Astrocyte (in vitro differentiated cells and primary cell): ENCODE results near the gene GRIK3. TPM values are rescaled to one million over a fixed set of nuclear protein-coding genes. Genes with fewer than 3 reads are reported as not detected.

Experiments
- DNase-seq: peaks from one replicate; pipeline ENCODE4 v3.0.0-alpha.2; 2010; ENCODE audit warnings: low read depth
- FAIRE-seq: peaks from 2 replicates; lab custom pipeline; 2011; peaks lifted over from hg19 to GRCh38; lab: Jason Lieb, UNC
- H2AFZ ChIP-seq: 2 replicates; pipeline ENCODE4 v1.6.0; 2012; ENCODE audit warnings: low read depth, low read length, inconsistent platforms
- H3K27ac ChIP-seq: 2 replicates; pipeline ENCODE4 v1.5.1; 2011; ENCODE audit warnings: low read depth, low read length, inconsistent platforms
- H3K27me3 ChIP-seq: 2 replicates; pipeline ENCODE4 v1.6.0; 2011; ENCODE audit warnings: low read length, inconsistent platforms; ENCODE audit not compliant: insufficient read depth
- H3K36me3 ChIP-seq: 2 replicates; pipeline ENCODE4 v1.5.1; 2011; ENCODE audit warnings: low read length, inconsistent platforms; ENCODE audit not compliant: insufficient read depth
- H3K4me1 ChIP-seq: 2 replicates; pipeline ENCODE4 v1.5.1; 2011; ENCODE audit warnings: low read length, inconsistent platforms; ENCODE audit not compliant: insufficient read depth
- H3K4me2 ChIP-seq: 2 replicates; pipeline ENCODE4 v1.6.0; 2012; ENCODE audit warnings: low read length, inconsistent platforms
- H3K4me3 ChIP-seq: 2 replicates; pipeline ENCODE4 v1.5.1; 2011; ENCODE audit warnings: low read depth, mild to moderate bottlenecking, low read length, inconsistent platforms; ENCODE audit not compliant: insufficient read depth
- H3K79me2 ChIP-seq: 2 replicates; pipeline ENCODE4 v1.6.0; 2012; ENCODE audit warnings: mild to moderate bottlenecking, low read length, inconsistent platforms; ENCODE audit not compliant: insufficient read depth
- H3K9ac ChIP-seq: 2 replicates; pipeline ENCODE4 v1.6.0; 2012; ENCODE audit warnings: mild to moderate bottlenecking, low read length, inconsistent platforms
- H3K9me3 ChIP-seq: 2 replicates; pipeline ENCODE4 v1.5.1; 2012; ENCODE audit warnings: low read depth, mild to moderate bottlenecking, low read length, inconsistent platforms; ENCODE audit not compliant: insufficient read depth
- H4K20me1 ChIP-seq: 2 replicates; pipeline ENCODE4 v1.6.0; 2012; ENCODE audit warnings: low read length, inconsistent platforms; ENCODE audit not compliant: insufficient read depth
- H3K27ac Mint-ChIP-seq: one replicate; pipeline ENCODE4 v1.8.0; 2021; ENCODE audit warnings: mild to moderate bottlenecking, mixed read lengths; ENCODE audit not compliant: unreplicated experiment
- H3K27me3 Mint-ChIP-seq: one replicate; pipeline ENCODE4 v1.8.0; 2021; ENCODE audit warnings: low read depth, mixed read lengths; ENCODE audit not compliant: unreplicated experiment
- H3K36me3 Mint-ChIP-seq: one replicate; pipeline ENCODE4 v1.8.0; 2021; ENCODE audit warnings: low read depth, mixed read lengths; ENCODE audit not compliant: unreplicated experiment
- H3K4me1 Mint-ChIP-seq: one replicate; pipeline ENCODE4 v1.8.0; 2021; ENCODE audit warnings: low read depth, mixed read lengths; ENCODE audit not compliant: unreplicated experiment
- H3K4me3 Mint-ChIP-seq: one replicate; pipeline ENCODE4 v1.8.0; 2021; ENCODE audit warnings: mild to moderate bottlenecking, moderate library complexity, mixed read lengths; ENCODE audit not compliant: unreplicated experiment
- H3K9me3 Mint-ChIP-seq: one replicate; pipeline ENCODE4 v1.8.0; 2021; ENCODE audit warnings: mild to moderate bottlenecking, mixed read lengths; ENCODE audit not compliant: unreplicated experiment
- EZH2 ChIP-seq: IDR thresholded peaks from 2 replicates; pipeline ENCODE4 v1.6.1; 2012; ENCODE audit warnings: mild to moderate bottlenecking, low read length, inconsistent platforms; ENCODE audit not compliant: insufficient read depth
- total RNA-seq: library from RNA; stranded (reverse); gene quantifications from 2 replicates; pipeline ENCODE4 v1.2.1, GENCODE V29; 2021
- TF ChIP-seq, protein P1 (sequence below): IDR thresholded peaks from 2 replicates; pipeline ENCODE4 v1.5.1; 2011; ENCODE audit warnings: low read depth, mild to moderate bottlenecking, inconsistent platforms, low read length, moderate library complexity; ENCODE audit not compliant: insufficient read depth

GRIK3 gene
- total RNA-seq, 1 donor from 2014 or later: 0.16 TPM

GRCh38 chr1:36953061-36953460 lies 81.3 kb downstream of the GRIK3 start:
- Histone ChIP-seq H3K4me2 (no peak overlapping the region), H3K27me3 (no peaks in the 10 kb centered on the region), H3K4me3 (no peak overlapping the region), H3K79me2 (no peaks in the 10 kb centered on the region), H3K36me3 (no peaks in the 10 kb centered on the region), H3K27ac (no peak overlapping the region), H4K20me1 (no peaks in the 10 kb centered on the region), H3K9ac (no peak overlapping the region), H3K4me1 (no peaks in the 10 kb centered on the region), H2AFZ (no peak overlapping the region), H3K9me3 (no peaks in the 10 kb centered on the region)
- Mint-ChIP-seq H3K27ac (no peak overlapping the region), H3K36me3 (no peaks in the 10 kb centered on the region), H3K4me1 (no peaks in the 10 kb centered on the region), H3K4me3 (no peak overlapping the region), H3K9me3 (peaks cover 2% of the 10 kb centered on the region), H3K27me3 (peaks cover 72% of the 10 kb centered on the region)
- no peak for TF ChIP-seq EZH2
- TF ChIP-seq, protein P1, sequence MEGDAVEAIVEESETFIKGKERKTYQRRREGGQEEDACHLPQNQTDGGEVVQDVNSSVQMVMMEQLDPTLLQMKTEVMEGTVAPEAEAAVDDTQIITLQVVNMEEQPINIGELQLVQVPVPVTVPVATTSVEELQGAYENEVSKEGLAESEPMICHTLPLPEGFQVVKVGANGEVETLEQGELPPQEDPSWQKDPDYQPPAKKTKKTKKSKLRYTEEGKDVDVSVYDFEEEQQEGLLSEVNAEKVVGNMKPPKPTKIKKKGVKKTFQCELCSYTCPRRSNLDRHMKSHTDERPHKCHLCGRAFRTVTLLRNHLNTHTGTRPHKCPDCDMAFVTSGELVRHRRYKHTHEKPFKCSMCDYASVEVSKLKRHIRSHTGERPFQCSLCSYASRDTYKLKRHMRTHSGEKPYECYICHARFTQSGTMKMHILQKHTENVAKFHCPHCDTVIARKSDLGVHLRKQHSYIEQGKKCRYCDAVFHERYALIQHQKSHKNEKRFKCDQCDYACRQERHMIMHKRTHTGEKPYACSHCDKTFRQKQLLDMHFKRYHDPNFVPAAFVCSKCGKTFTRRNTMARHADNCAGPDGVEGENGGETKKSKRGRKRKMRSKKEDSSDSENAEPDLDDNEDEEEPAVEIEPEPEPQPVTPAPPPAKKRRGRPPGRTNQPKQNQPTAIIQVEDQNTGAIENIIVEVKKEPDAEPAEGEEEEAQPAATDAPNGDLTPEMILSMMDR: no peak
- DNase-seq: no peak
- FAIRE-seq: no peak

GRCh38 chr1:36951761-36952160 lies 82.6 kb downstream of the GRIK3 start:
- no peak for DNase-seq
- FAIRE-seq: no peak

DNA sequence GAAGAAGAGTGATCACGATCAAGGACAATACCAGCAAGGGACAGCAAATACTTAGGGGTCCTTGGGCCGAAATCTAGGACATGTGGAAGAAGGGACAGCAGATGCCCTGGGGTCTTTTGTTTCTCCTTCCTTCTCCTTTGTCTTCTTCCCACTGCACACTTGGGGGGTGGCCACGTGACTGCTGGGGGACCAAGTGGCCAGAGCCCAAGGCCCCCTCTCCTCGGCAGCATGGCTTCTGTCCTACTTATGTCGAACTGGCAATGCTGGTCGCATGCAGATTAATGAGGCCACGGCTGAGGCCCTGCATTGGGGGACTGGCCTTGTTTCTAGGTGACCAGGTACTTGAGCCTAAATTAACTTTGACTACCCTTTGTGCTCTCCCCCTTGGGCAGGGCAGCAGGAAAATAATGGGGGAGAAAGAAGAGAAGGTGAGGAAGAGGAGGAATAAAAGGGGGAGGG lies 83.0 kb downstream of the GRIK3 start:
- no peaks in the 10 kb centered on the region for H3K36me3 Mint-ChIP-seq
- H3K9me3 ChIP-seq: no peaks in the 10 kb centered on the region
- no peak for DNase-seq
- no peaks in the 10 kb centered on the region for H3K4me1 Mint-ChIP-seq
- no peaks in the 10 kb centered on the region for H4K20me1 ChIP-seq
- H3K27ac ChIP-seq: no peak overlapping the region
- no peaks in the 10 kb centered on the region for H3K36me3 ChIP-seq
- H3K79me2 ChIP-seq: no peaks in the 10 kb centered on the region
- H3K9ac ChIP-seq: no peak overlapping the region
- FAIRE-seq: no peak
- H3K4me3 Mint-ChIP-seq: no peak overlapping the region
- TF ChIP-seq, protein P1: no peak
- TF ChIP-seq EZH2: no peak
- H3K4me1 ChIP-seq: no peaks in the 10 kb centered on the region
- peaks cover 2% of the 10 kb centered on the region for H3K9me3 Mint-ChIP-seq
- H3K4me2 ChIP-seq: no peak overlapping the region
- no peak overlapping the region for H2AFZ ChIP-seq
- no peak overlapping the region for H3K27ac Mint-ChIP-seq
- peaks cover 75% of the 10 kb centered on the region for H3K27me3 Mint-ChIP-seq
- no peaks in the 10 kb centered on the region for H3K27me3 ChIP-seq
- H3K4me3 ChIP-seq: no peak overlapping the region

More at GRCh38 chr1:36951761-36952160, 82.6 kb downstream of the GRIK3 start:
- Mint-ChIP-seq H3K27me3 (peaks cover 72% of the 10 kb centered on the region), H3K9me3 (peaks cover 2% of the 10 kb centered on the region), H3K4me1 (no peaks in the 10 kb centered on the region), H3K36me3 (no peaks in the 10 kb centered on the region), H3K27ac (no peak overlapping the region), H3K4me3 (no peak overlapping the region)
- no peaks in the 10 kb centered on the region for H3K36me3 ChIP-seq
- no peak overlapping the region for H3K9ac ChIP-seq
- H2AFZ ChIP-seq: no peak overlapping the region
- H4K20me1 ChIP-seq: no peaks in the 10 kb centered on the region
- H3K27me3 ChIP-seq: no peaks in the 10 kb centered on the region
- no peak overlapping the region for H3K27ac ChIP-seq
- H3K4me1 ChIP-seq: no peaks in the 10 kb centered on the region
- TF ChIP-seq, protein P1: no peak
- no peak for TF ChIP-seq EZH2
- H3K79me2 ChIP-seq: no peaks in the 10 kb centered on the region
- no peak overlapping the region for H3K4me2 ChIP-seq
- H3K4me3 ChIP-seq: no peak overlapping the region
- H3K9me3 ChIP-seq: no peaks in the 10 kb centered on the region
